GM21528 (cell line): ENCODE results near the gene SPACA7.
"Not testable (repeated sequence)": the region's sequence is repeated elsewhere in the genome, so short reads cannot be mapped to it uniquely, and the experiment has no call there.

Experiments used
- ATAC-seq: cut with Tn5 transposase; IDR thresholded peaks from one replicate; pipeline ENCODE4 v1.9.1; 2021; ENCODE audit warnings: mild to moderate bottlenecking, moderate library complexity; ENCODE audit not compliant: unreplicated experiment, low FRiP score

SPACA7 gene

DNA sequence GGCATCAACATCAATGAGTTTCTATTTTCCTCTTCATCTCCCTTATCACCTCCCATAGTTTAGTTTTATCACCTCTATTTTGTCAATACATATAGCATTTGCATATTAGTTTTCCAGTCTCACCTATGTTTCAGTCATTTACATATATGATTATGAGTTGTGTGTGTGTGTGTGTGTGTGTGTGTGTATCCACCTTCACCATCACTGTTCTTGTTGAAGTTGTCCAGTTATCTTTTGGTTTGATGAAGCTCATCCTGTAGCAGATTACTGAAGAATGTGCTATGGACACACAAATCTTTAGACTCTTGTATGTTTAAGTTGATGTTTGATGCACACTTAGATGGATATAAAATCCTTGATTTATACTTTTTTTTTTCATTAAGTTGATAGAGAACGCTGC, 40.5 kb downstream of the SPACA7 start:
- ATAC-seq = no peak

DNA sequence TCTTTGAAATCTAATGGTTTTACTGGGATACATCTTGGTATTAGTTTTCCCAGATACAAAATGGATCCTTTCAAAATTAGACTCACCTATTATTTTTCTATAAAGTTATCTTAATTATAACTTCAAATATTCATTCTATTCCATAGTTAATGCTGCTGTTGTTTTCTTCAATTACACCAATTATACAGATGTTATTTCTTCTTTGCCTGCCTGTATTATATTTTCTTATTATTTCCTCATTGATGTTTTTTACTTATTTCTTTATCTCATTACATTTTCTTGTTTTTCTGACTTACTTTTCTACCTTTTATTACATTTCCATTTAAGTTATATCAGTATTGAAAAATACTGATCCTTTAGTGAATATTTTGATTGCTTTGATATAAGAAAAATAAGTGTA, 40.9 kb downstream of the SPACA7 start:
- ATAC-seq = no peak

DNA sequence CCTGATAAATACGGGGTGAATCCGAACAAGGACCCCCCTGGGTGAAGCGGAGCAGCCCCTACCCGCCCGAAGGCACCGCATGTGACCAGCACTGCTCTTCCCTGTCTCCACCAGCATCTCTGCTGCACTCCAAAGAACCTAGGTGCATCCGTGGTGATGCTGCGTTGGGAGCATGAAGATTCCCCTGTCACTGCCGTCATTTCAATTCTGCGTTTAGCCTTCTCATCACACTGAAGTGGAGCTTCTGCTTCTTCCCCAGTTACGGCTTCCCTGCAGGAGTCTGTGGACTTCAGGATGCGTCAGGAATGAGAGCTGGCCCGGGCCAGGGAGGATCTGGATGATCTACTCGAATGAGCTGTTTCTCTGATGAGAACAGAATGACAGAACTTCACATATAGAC, 47.9 kb downstream of the SPACA7 start:
- ATAC-seq = no peak

DNA sequence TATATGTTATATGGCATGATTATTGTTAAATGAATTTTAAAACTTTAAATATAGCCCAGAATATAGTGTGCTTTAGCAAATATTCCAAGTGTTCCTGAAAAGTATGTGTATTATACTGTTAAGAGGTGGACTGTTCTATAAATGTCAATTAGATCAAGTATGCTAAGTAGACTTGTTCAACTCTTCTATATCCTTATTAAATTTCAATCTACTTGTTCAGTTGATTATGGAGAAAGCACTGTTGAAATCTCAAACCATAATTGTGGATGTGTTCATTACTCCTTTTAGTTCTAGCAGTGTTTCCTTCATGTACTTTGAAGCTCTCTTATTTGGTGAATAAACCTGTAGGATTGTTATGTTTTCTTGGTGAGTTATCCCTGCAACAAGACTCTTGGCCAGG, 52.5 kb downstream of the SPACA7 start:
- no peak for ATAC-seq

DNA sequence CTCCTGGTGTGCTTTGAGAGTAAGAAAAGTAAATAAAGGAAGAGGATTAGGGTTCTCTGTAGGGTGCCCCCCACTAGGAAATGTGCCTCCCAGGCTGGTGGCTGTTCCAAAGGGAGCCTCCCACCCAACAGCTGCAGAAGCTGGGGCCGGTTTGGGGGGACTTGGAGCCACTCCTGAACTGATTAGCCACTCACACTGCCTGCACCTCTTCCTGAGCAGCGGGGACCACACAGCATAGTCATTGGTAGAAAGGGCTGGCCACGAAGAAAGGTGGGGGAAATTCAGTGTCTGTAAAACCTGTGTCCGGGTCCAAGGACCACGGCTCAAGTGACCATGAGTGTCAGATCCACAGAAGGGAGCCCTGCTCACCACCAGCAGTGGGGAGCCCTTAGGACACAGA, 55.6 kb downstream of the SPACA7 start:
- no peak for ATAC-seq

DNA sequence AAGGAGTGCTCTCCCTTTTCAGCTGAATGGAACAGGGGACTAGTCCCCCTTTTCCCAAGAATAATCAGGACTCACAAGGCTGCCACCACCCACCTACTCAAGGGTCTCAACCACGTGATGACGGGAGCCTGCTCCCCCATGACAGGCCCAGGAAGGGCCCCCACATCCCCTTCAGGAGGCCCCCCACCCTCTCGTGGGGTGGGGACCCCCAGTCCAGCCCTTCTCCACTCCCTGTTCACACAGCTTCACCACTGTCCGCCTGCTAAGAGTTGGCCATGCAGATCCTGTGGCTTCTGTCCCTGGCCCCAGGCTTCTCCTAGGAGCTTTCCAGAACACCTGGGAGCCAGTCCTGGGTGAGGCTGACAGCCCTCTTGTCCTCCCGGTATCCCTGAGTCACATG, 56.6 kb downstream of the SPACA7 start:
- ATAC-seq = not testable (repeated sequence)

DNA sequence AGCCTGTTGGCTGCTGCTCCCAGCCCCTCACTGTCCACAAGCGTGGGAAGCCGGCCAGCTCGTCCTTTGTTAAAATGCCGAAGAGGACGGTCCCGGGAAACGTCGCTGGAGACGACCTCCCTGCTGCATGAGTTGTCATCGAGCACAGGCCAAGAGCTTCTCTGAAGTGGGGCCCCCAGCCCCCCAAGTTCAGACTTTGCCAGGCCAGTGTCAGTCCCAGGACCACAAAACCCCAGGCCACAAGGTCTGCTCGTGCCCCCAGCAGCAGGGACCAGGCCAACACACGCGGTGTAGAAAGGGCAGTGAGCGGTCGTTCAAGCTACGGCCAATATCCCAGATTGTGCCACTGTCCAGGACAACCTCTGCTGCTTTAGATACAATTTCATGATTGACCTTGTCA, 57.4 kb downstream of the SPACA7 start:
- ATAC-seq = not testable (repeated sequence)

DNA sequence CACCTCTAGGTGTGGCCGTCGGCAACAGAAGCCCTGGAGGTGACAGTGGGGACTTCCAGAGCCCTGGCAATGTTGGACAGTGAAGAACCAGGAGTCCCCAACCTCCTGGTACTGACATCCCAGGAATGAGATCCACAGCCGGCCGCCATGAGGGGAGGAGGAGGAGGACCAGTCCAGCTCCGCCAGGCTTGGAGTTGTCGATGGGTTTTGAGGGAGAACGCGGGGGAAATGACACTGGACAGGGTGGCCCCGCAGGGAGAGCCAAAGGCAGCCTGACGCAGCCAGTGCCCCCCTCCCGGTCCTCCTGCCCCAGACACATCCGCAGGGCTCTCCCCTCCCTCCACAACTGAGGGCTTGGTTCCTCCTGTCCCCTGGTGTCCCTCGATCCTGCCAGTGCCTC, 57.9 kb downstream of the SPACA7 start:
- no peak for ATAC-seq

DNA sequence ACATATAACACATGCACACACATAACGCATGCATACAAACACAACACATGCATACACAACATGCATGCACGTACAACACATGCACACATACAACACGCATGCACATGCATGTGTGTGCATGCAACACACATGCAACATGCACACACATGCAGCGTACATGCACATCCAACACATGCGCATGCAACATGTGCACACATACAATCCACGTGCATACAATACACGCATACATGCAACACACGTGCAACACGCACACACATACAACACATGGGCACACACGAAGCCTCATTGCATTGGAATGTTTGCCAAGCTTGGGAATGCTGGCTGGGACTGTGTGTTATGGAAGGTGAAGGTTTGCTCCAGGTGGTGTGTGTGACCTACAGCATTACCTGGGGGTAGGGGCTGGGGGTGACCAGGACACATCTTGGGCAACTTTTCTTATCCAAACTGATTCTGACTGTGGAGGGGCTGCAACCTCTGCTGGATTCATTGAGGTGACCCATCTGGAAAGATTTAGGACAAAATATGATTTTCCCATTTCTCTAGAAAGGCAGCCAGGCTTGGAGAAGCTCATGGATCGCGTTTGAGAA, 58.9 kb downstream of the SPACA7 start:
- no peak for ATAC-seq

DNA sequence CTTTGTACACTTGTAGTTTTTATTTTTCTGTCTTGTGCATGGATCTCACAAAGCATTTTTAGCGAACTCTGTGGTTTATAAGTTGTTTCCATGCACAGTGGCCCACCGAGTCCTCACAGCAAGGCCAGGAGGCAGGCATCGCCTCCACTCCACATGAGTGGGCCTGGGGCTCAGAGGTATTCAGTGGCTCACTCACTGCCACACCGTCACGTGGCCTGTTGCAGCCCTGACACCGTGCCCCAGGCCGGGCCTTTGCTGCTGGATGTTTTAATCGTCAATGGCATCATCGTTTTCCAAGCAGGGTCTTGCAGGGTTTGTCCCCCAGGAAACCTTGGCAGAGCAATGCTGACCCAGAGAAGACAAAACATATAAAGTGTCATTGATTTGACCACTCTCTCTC, 59.8 kb downstream of the SPACA7 start:
- no peak for ATAC-seq

DNA sequence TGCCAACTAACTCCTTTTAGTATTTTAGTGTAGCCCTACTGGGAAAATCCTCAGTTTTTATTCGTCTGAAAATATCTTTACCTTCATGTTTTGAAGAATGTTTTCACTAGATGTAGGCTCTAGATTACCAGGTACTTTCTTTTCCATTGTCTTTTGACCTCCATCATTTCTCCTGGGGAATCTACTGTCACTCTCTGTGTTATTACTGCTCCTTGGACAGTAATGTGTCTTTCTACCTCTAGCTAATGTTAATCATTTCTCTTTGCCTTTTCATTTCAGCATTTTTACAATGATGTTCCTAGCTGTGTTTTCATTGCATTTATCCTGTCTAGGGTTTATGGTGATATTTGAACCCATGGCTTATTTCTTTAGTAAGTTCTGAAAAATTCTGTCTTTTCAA, 61.9 kb downstream of the SPACA7 start:
- ATAC-seq = no peak

DNA sequence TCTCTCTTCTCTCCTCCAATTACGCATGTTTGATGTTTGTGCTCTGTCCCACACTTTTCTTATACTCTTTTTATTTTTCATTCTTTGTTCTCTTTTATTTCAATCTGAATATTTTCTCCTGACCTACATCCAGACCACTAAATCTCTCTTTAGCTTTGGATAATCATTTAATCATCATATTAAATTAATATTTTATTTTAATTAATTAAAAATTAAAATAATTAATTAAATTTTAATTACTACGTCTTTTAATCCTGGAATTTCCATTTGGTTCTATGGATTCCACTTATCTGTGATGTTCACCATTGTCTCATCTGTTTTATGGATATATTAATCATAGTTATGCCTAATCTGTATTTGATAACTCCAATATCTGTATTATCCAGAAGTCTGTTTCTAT, 62.4 kb downstream of the SPACA7 start:
- no peak for ATAC-seq

DNA sequence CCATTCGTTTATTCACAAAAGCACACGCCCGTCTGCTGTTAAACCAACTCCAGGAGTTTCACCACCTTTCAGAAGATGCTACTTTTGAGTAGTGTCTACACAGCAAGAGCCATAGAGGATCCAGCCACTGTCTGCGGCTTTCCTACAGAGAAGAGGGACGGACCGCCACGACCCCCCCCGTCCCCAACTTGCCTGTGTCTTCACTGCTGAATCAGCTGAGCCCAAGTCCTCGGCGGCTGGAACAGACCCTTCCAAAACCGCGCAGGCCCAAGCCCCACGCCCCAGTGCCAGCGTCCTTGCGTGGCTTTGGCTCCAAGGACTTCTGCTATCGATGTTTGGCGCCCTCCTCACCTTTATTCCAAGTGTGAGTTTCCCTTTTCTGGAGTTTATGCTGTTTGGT, 65.1 kb downstream of the SPACA7 start:
- ATAC-seq = no peak

DNA sequence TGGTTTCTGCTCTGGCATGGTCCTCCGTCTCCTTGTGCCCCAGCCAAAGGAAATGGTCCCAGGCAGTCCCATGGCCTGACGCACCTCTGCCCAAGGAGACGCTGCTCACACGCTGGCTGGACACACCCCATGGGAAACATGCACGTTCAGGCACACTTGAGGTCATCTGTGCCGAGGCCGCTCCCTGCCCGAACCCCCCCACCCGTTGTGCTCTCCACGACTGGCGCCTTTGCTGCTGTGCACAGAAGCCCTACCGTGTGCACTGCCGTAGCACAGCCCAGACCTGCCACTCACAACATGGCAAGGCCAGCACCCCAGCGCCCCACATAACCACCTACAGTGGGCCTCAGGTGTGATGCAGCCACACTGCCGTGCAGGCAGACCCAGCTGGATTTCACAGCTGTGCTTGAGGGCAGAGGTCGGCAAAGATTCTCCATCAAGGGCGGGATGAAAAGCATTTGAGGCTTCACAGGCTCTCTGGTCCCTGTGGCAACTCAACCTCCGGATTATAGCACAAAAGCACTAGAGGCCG, 65.7 kb downstream of the SPACA7 start:
- no peak for ATAC-seq

DNA sequence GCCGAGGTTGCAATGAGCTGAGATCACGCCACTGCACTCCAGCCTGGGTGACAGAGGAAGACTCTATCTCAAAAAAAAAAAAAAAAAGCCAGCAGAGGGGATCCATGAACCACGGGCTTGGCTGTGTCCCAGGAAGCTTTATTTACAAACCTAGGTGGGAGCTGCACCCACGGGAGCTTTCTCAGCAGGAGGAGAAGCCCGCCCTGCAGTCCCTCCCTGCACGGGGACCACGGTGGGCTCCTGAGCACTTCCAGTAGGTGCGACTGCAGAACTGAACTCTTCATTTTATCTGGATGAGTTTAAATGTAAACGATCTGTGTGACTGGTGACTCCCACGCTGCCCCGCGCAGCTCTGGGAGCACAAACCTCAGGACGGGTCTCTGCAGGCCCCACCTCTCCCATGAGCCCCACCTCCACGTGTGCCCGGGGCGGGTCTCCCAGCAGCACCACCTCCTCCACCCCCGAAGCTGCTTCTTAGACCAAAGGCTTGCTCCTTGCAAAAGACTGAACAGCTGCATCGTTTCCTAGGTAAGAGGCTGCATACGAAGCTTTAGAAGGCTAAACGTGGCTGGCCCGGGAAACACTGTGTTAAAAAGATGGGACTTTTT, 66.4 kb downstream of the SPACA7 start:
- no peak for ATAC-seq

DNA sequence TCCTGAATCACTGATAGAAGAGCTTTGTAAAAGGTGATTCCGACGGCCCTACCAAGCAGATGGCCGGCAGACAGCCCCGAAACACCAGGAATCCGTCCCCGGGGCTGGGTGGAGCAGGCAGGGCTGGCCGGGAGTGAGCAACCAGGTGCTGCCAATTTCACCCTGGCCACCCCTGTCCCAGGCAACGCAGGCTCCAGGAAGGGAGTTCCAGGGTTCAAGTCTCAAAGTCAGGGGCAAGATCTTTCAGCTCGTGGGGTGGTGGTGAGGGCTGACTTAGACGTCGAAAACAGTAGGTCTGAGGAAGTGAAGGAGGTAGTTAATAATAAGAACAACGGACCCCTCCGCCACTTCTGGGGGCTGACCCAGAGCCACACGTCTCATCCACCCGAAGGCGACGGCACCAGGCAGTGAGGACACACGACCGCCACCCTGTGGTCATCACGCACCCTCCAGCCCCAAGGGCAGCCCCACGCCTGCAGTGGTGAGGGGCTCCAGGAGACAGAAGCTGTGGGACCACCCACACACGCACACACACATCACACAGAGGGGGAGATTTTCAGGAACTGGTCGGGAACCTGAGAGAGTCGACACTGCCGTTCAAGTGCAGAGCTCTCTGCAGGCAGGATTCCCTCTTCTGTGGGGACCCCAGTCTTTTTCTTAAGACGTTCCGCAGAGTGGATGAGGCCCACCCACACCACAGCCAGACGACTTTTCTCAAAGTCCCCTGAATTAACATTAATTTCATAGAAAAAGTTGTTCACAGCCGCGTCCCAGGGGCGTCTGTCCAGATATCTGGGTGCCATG, 67.2 kb downstream of the SPACA7 start:
- ATAC-seq = no peak

DNA sequence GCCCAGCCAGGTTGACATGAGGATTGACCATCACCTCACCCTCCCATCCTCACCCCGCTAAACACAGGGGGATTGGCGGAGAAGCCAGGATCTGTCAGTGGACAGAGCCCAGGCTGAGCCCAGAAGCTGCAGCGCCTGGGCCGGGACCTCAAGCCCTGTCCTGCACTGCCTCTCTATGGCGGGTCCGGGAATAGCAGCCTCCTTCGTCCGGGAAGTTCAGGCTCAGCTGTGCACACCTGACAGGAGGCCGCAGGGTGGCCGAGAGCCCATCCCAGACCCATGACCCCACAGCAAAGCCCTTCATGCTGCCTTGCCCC, 67.8 kb downstream of the SPACA7 start:
- ATAC-seq = no peak

DNA sequence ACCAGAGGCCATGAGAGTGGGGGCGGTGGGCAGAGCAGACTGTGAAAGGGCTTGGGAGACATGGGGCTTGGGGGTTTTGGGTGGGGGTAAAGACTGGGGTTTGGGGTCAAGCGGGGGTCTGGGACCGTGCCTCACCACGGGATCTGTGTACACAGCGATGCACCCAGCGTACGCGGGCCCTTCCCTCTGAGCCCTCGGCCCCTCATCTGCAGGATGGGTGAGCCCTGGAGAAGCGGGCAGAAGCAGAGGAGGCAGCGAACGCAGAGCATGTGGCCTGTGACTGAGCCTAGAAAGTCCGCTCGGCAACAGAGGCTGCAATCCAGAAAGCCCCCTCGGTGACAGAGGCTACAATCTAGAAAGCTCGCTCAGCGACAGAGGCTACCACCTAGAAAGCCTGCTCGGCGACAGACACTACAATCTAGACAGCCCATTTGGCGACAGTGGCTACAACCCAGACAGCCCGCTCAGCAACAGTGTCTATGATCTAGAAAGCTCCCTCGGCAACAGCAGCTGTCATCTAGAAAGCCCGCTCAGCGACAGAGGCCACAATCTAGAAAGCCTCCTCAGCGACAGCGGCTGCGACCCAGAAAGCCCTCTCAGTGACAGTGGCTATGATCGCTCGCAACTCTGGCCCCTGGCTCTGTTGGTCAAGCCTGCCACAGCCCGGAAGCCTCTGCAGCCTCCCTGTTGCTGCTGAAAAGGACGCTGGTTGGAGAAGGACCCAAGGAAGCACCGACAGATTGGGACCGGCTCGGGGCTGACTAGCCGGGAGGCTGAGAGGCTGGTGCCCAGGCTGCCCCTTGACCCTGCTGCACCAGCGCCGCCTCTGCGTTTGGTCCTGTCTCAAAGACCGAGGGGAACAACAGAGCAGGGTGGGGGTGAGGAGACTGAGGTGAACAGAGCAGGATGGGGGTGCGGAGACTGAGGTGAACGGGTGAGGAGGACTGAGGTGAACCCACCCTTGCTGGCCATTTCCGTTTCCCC, 68.6 kb downstream of the SPACA7 start:
- no peak for ATAC-seq

DNA sequence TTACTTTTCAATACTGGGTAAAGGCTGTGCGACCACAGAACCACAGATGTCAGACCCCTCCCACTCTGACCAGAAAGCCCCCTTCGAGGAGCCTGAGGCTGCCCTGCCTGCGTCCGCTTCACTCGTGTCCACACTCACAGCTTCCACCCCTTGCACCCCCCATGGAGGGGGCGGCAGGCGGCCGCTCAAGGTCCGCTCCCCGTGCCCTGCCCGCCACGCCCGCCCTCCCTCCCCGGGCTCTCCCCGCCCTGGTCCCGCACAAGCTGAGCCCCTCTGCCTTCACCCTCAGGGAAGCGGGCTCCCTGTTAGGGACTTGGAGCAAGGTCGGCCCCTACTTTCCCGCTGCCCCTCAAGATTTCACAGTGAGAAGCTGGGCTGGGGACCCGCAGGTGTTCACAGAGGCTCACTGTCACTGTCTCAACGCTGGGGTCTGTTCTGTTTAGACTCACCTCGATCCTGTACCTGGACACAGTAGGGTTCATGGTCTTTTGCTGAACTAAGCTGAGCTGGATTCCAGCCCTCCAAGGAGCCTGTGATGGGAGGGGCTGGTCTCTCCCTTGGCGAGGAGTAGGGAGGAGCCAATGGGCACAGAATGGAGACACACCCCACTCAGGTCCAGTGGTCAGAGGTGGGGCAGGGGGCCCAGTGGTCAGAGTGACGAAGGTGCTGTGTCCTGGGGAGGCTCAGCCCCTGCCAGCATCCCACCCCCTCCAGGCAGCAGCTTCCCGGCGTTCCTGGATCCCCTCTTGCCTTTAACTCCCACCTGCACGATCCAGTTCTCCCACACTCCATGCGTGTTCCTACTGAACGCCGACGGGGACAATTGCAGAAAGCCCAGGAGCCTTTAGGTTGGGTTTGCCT, 69.5 kb downstream of the SPACA7 start:
- no peak for ATAC-seq

DNA sequence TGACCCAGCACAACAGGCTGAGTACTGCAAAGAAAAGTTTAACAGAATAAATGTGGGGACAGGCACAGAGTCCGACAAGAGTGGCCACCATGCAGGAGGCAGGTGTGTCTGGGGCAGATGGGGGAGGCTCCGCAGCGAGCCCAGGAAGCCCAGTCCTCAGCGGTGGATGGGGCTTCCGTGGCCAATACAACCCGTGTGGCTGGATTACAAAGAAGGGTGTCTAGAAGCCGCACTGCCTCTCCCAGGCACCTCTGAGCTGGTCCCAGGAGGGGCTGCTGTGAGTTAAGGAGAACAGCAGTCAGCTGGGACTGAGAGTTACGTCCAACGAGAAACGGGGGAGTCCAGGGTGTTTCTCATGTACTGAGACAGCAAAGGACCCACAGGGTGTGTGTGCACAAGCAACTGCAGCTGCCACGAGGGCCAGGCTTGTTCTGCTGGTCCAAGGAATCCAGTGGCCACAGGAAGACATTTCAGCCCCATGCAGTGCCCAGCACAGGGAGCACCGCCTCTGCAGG, 70.2 kb downstream of the SPACA7 start:
- ATAC-seq = no peak
